ENCODE results near the gene STARD13.

The STARD13 gene

GRCh38 chr13:33218426-33218825 lies 67.1 kb downstream of the STARD13 start:
- DNase-seq: no peak

GRCh38 chr13:33218020-33218419 lies 67.5 kb downstream of the STARD13 start:
- no peak for DNase-seq

- DNase-seq: no peak
Measured at GRCh38 chr13:33217256-33217655, 68.3 kb downstream of the STARD13 start.

GRCh38 chr13:33213797-33214196 lies 71.8 kb downstream of the STARD13 start:
- no peak for DNase-seq

GRCh38 chr13:33213024-33213768 lies 72.4 kb downstream of the STARD13 start:
- peak; percentile 26 for DNase-seq

GRCh38 chr13:33212396-33212795 lies 73.2 kb downstream of the STARD13 start:
- no peak for DNase-seq

- no peak for DNase-seq
Measured at GRCh38 chr13:33210090-33210489, 75.5 kb downstream of the STARD13 start.

- DNase-seq: no peak
Measured at GRCh38 chr13:33208290-33209220, 77.0 kb downstream of the STARD13 start.

- DNase-seq: peak; percentile 78
Measured at GRCh38 chr13:33207615-33207961, 78.0 kb downstream of the STARD13 start.

GRCh38 chr13:33206945-33207614 lies 78.5 kb downstream of the STARD13 start:
- DNase-seq: no peak

GRCh38 chr13:33206425-33206824 lies 79.1 kb downstream of the STARD13 start:
- no peak for DNase-seq

- peak; percentile 83 for DNase-seq
Measured at GRCh38 chr13:33205804-33206221, 79.7 kb downstream of the STARD13 start.

- DNase-seq: no peak
Measured at GRCh38 chr13:33205224-33205623, 80.3 kb downstream of the STARD13 start.

- DNase-seq: peak; percentile 84
Measured at GRCh38 chr13:33204130-33204927, 81.2 kb downstream of the STARD13 start.

- no peak for DNase-seq
Measured at GRCh38 chr13:33202644-33203169, 82.8 kb downstream of the STARD13 start.

GRCh38 chr13:33201659-33202058 lies 83.9 kb downstream of the STARD13 start:
- DNase-seq: no peak

- no peak for DNase-seq
Measured at GRCh38 chr13:33199289-33199850, 86.2 kb downstream of the STARD13 start.

- DNase-seq: no peak
Measured at GRCh38 chr13:33197541-33197971, 88.0 kb downstream of the STARD13 start.

GRCh38 chr13:33196767-33197166 lies 88.8 kb downstream of the STARD13 start:
- no peak for DNase-seq

GRCh38 chr13:33195693-33196464 lies 89.7 kb downstream of the STARD13 start:
- DNase-seq: no peak
